GM21825 (cell line): ENCODE results near the gene SPTBN4.
"Not testable (repeated sequence)": the region's sequence is repeated elsewhere in the genome, so short reads cannot be mapped to it uniquely, and the experiment has no call there.

Experiments used
- ATAC-seq: cut with Tn5 transposase; IDR thresholded peaks from one replicate; pipeline ENCODE4 v1.9.1; 2021; ENCODE audit warnings: mild to moderate bottlenecking, moderate library complexity; ENCODE audit not compliant: unreplicated experiment

SPTBN4 gene

GRCh38 chr19:40584007-40584406, 117.2 kb downstream of the SPTBN4 start:
- ATAC-seq, result no peak

GRCh38 chr19:40585241-40585981, 118.6 kb downstream of the SPTBN4 start:
- no peak for ATAC-seq

GRCh38 chr19:40585982-40586422, 119.2 kb downstream of the SPTBN4 start:
- ATAC-seq, result no peak

- ATAC-seq, result no peak
Measured at GRCh38 chr19:40586611-40587010, 119.8 kb downstream of the SPTBN4 start.

- ATAC-seq, result no peak
Measured at GRCh38 chr19:40588110-40588854, 121.5 kb downstream of the SPTBN4 start.

GRCh38 chr19:40588926-40589569, 122.2 kb downstream of the SPTBN4 start:
- no peak for ATAC-seq

GRCh38 chr19:40589591-40590429, 123.0 kb downstream of the SPTBN4 start:
- ATAC-seq, result no peak

GRCh38 chr19:40590464-40591265, 123.9 kb downstream of the SPTBN4 start:
- ATAC-seq, result no peak

GRCh38 chr19:40591724-40592123, 124.9 kb downstream of the SPTBN4 start:
- not testable (repeated sequence) for ATAC-seq

- no peak for ATAC-seq
Measured at GRCh38 chr19:40592170-40592569, 125.4 kb downstream of the SPTBN4 start.

GRCh38 chr19:40594255-40594654, 127.5 kb downstream of the SPTBN4 start:
- ATAC-seq, result no peak

GRCh38 chr19:40594657-40595091, 127.9 kb downstream of the SPTBN4 start:
- no peak for ATAC-seq

GRCh38 chr19:40596608-40597328, 130.0 kb downstream of the SPTBN4 start:
- ATAC-seq, result no peak

GRCh38 chr19:40597329-40597838, 130.6 kb downstream of the SPTBN4 start:
- ATAC-seq, result no peak

- ATAC-seq, result no peak
Measured at GRCh38 chr19:40598121-40598917, 131.5 kb downstream of the SPTBN4 start.

GRCh38 chr19:40598918-40599307, 132.1 kb downstream of the SPTBN4 start:
- no peak for ATAC-seq

- no peak for ATAC-seq
Measured at GRCh38 chr19:40599331-40599901, 132.6 kb downstream of the SPTBN4 start.
